ENCODE results near the gene GPD1. TPM values are rescaled to one million over a fixed set of nuclear protein-coding genes. Genes with fewer than 3 reads are reported as not detected.

The GPD1 gene
- total and polyA plus RNA-seq, 2 experiments from 2014 or later, result not detected

- no peaks in the 10 kb centered on the region for H3K9me2 ChIP-seq (ENCODE audit: insufficient read depth)
- peaks cover 39% of the 10 kb centered on the region for H3F3A ChIP-seq (ENCODE audit: insufficient read depth)
- H2AFZ ChIP-seq, result no peak overlapping the region
- no peak for DNase-seq
- TF ChIP-seq EZH2phosphoT487 (IDR thresholded peaks at IDR 0.05; ENCODE audit: insufficient read depth, low read depth), result no peak
- TF ChIP-seq EZH2 (IDR thresholded peaks at IDR 0.05; ENCODE audit: insufficient read depth, poor library complexity, severe bottlenecking), result no peak
- H3K36me3 ChIP-seq (ENCODE audit: low read depth), result peaks cover 17% of the 10 kb centered on the region
- H3K9me3 ChIP-seq (ENCODE audit: low read depth), result no peaks in the 10 kb centered on the region
- H4K20me1 ChIP-seq (ENCODE audit: insufficient read depth), result no peaks in the 10 kb centered on the region
- 67 to 71% methylated on average over 5 of the region's 5 CpGs for WGBS, 2 experiments (ENCODE audit: low coverage in 1 of 2, low lambda C conversion rate in 2 of 2, missing lambda C conversion rate in 2 of 2)
- peak overlapping the region; percentile 90 for H3K4me3 ChIP-seq
- no peaks in the 10 kb centered on the region for H3K27me3 ChIP-seq (replicated peaks; ENCODE audit: insufficient read depth)
- peak overlapping the region; percentile 98 for H3K4me2 ChIP-seq (ENCODE audit: unreplicated experiment)
- no peak overlapping the region for H3K27ac ChIP-seq
- H3K79me2 ChIP-seq (ENCODE audit: insufficient read depth), result peaks cover 39% of the 10 kb centered on the region
- peak overlapping the region; percentile 88 for H3K9ac ChIP-seq
- H3K4me1 ChIP-seq (ENCODE audit: insufficient read depth), result peaks cover 31% of the 10 kb centered on the region
- in situ Hi-C loops (cut with MboI), result no loop called here
Measured at GRCh38 chr12:50086148-50086547, 17.7 kb upstream of the GPD1 start.

GRCh38 chr12:50087151-50087550, 16.7 kb upstream of the GPD1 start:
- no peak for DNase-seq
- Histone ChIP-seq H2AFZ (no peak overlapping the region), H3K36me3 (ENCODE audit: low read depth) (peaks cover 18% of the 10 kb centered on the region), H3K9me2 (ENCODE audit: insufficient read depth) (no peaks in the 10 kb centered on the region), H3K4me2 (ENCODE audit: unreplicated experiment) (no peak overlapping the region), H3K4me1 (ENCODE audit: insufficient read depth) (peaks cover 31% of the 10 kb centered on the region), H3F3A (ENCODE audit: insufficient read depth) (peaks cover 39% of the 10 kb centered on the region), H3K9ac (0 out of 2 replicates have a peak overlapping the region, but pooled peaks have one; percentile 38), H3K9me3 (ENCODE audit: low read depth) (no peaks in the 10 kb centered on the region), H3K27ac (peak overlapping the region; percentile 82), H4K20me1 (ENCODE audit: insufficient read depth) (no peaks in the 10 kb centered on the region), H3K79me2 (ENCODE audit: insufficient read depth) (peaks cover 39% of the 10 kb centered on the region), H3K27me3 (replicated peaks; ENCODE audit: insufficient read depth) (no peaks in the 10 kb centered on the region), H3K4me3 (no peak overlapping the region)
- TF ChIP-seq EZH2phosphoT487 (IDR thresholded peaks at IDR 0.05; ENCODE audit: insufficient read depth, low read depth), result no peak
- 70 to 73% methylated on average over 9 of the region's 9 CpGs for WGBS, 2 experiments (ENCODE audit: low coverage in 1 of 2, low lambda C conversion rate in 2 of 2, missing lambda C conversion rate in 2 of 2)
- in situ Hi-C loops (cut with MboI), result no loop called here

DNA sequence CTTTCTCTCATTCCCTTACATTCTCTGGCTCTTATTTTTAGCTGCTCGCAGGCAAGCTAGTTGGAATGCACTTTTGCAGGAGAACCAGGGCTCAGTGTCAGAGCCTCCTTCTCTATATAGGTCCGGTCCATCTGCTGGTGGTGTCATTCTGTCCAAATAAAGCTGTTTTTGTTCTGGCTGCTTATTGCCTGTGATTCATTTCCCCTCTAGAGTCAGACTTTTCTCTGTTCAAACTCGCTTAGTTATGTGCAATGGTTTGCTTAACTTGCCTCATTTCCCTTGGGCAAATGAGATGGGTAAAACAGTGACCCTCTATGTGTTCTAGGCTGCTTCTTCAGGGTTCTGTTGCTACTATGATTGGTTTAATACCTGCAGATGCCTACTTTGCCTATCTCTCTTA, 15.8 kb upstream of the GPD1 start:
- H3K27me3 ChIP-seq (replicated peaks; ENCODE audit: insufficient read depth), result no peaks in the 10 kb centered on the region
- WGBS, 2 experiments (ENCODE audit: low coverage in 1 of 2, low lambda C conversion rate in 2 of 2, missing lambda C conversion rate in 2 of 2), result 17 to 21% methylated on average over 3 of the region's 3 CpGs
- H3F3A ChIP-seq (ENCODE audit: insufficient read depth), result peaks cover 39% of the 10 kb centered on the region
- H3K79me2 ChIP-seq (ENCODE audit: insufficient read depth), result peaks cover 39% of the 10 kb centered on the region
- H3K9ac ChIP-seq, result peak overlapping the region; percentile 64
- peak overlapping the region; percentile 32 for H3K4me3 ChIP-seq
- H3K36me3 ChIP-seq (ENCODE audit: low read depth), result peaks cover 26% of the 10 kb centered on the region
- DNase-seq, result peak; percentile 91
- peak overlapping the region; percentile 82 for H3K27ac ChIP-seq
- TF ChIP-seq EZH2 (IDR thresholded peaks at IDR 0.05; ENCODE audit: insufficient read depth, poor library complexity, severe bottlenecking) (no peak), EZH2phosphoT487 (IDR thresholded peaks at IDR 0.05; ENCODE audit: insufficient read depth, low read depth) (no peak)
- no peaks in the 10 kb centered on the region for H3K9me2 ChIP-seq (ENCODE audit: insufficient read depth)
- no peak overlapping the region for H2AFZ ChIP-seq
- H3K4me1 ChIP-seq (ENCODE audit: insufficient read depth), result peaks cover 31% of the 10 kb centered on the region
- H4K20me1 ChIP-seq (ENCODE audit: insufficient read depth), result no peaks in the 10 kb centered on the region
- in situ Hi-C loops (cut with MboI), result no loop called here
- H3K4me2 ChIP-seq (ENCODE audit: unreplicated experiment), result peak overlapping the region; percentile 81
- H3K9me3 ChIP-seq (ENCODE audit: low read depth), result no peaks in the 10 kb centered on the region

DNA sequence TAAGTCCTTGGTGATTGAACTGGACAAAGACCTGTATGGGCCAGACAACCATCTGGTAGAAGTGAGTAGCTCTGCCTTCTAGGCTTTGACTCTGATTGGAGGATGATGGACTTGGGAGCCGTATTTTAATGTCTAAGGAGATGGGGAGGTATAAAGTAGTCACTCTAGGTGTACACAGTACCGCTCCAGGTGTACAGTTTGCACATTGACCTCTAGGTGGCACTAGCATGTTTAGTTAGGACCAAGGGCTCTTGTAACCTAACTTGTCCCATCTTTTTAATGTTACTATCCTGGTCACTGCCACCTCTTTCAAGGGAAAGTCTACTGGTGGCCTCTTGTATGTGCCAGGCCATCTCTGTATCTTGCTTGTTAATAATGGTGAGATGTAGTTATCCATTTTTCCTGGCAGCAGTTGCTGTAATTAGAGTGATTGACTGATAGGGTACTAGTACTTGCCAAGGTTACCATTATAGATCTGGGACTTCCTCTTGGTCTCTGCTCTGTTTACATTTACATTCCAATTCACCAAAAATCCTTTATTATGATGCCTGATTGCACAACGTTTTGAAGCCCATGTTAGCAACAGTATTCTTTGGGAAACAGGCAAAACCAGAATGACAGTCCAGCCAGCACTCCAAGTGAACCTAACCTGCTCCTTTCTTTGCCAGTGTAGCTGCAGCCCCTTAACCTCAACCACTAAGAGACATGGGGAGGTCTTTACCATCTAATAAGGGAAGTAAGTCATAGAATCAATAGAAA, 15.1 kb upstream of the GPD1 start:
- H3F3A ChIP-seq (ENCODE audit: insufficient read depth), result peaks cover 36% of the 10 kb centered on the region
- no peaks in the 10 kb centered on the region for H3K27me3 ChIP-seq (replicated peaks; ENCODE audit: insufficient read depth)
- in situ Hi-C loops (cut with MboI), result no loop called here
- H3K4me3 ChIP-seq, result peak overlapping the region; percentile 32
- peak overlapping the region; percentile 82 for H3K27ac ChIP-seq
- H3K4me1 ChIP-seq (ENCODE audit: insufficient read depth), result peaks cover 31% of the 10 kb centered on the region
- peaks cover 33% of the 10 kb centered on the region for H3K79me2 ChIP-seq (ENCODE audit: insufficient read depth)
- peaks cover 34% of the 10 kb centered on the region for H3K36me3 ChIP-seq (ENCODE audit: low read depth)
- TF ChIP-seq EZH2 (IDR thresholded peaks at IDR 0.05; ENCODE audit: insufficient read depth, poor library complexity, severe bottlenecking), result no peak
- peak overlapping the region; percentile 81 for H3K4me2 ChIP-seq (ENCODE audit: unreplicated experiment)
- peak overlapping the region; percentile 64 for H3K9ac ChIP-seq
- H4K20me1 ChIP-seq (ENCODE audit: insufficient read depth), result no peaks in the 10 kb centered on the region
- peak; percentile 69 for DNase-seq
- no peaks in the 10 kb centered on the region for H3K9me3 ChIP-seq (ENCODE audit: low read depth)
- 23 to 29% methylated on average over 3 of the region's 3 CpGs for WGBS, 2 experiments (ENCODE audit: low coverage in 1 of 2, low lambda C conversion rate in 2 of 2, missing lambda C conversion rate in 2 of 2)
- no peak overlapping the region for H2AFZ ChIP-seq
- no peaks in the 10 kb centered on the region for H3K9me2 ChIP-seq (ENCODE audit: insufficient read depth)
